GM18951 (cell line): Measurements from ENCODE around the gene CA5A.

Source experiments
- POLR2A ChIP-seq: IDR thresholded peaks from 4 replicates; pipeline ENCODE4 v1.6.1; 2011; ENCODE audit warnings: mild to moderate bottlenecking; ENCODE audit not compliant: insufficient read length, insufficient read depth; ENCODE audit errors: extremely low read depth
- in situ Hi-C: fragments of 300-500 bp; cut with MboI; formaldehyde crosslinking; loops from one replicate; pipeline ENCODE4 v1.12.0; 2022; ENCODE audit warnings: low sequenced_read_pairs, mixed read lengths, inconsistent platforms; ENCODE audit not compliant: unreplicated experiment

CA5A gene

DNA sequence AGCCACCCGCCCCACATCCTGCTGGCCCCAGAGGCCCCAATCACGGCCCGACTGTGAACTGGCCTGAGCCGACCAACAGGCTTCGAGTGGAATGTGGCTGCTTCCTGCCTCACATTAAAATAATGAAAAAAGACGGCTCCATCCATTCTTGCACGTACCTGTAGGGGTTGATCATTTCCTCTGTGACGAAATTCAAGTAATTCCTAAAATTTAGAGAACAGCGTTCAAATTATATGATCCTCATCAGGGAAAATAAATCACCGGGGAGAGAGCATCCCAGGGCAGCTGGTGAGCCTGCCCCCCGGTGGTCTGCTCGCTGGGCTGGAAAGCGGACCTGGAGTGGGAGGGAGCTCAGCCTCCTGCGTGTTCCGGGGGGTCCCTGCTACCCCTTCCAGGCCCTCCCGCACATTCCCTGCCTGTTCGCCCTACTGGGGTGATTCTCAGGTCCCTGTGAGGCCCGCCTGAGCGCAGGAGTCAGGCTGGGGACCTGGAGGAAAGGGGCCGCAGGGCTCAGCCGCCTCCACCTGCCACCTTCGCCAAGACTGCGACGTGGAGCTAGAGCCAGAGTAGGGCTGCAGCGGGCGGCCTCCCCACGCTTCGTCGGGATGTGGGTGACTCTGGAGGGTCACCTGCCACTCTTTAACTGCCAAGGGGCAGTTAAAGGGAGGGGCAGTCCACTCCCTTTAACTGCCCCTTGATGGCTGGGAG is 95.9 kb downstream of the CA5A start:
- in situ Hi-C loops: no loop called here

DNA sequence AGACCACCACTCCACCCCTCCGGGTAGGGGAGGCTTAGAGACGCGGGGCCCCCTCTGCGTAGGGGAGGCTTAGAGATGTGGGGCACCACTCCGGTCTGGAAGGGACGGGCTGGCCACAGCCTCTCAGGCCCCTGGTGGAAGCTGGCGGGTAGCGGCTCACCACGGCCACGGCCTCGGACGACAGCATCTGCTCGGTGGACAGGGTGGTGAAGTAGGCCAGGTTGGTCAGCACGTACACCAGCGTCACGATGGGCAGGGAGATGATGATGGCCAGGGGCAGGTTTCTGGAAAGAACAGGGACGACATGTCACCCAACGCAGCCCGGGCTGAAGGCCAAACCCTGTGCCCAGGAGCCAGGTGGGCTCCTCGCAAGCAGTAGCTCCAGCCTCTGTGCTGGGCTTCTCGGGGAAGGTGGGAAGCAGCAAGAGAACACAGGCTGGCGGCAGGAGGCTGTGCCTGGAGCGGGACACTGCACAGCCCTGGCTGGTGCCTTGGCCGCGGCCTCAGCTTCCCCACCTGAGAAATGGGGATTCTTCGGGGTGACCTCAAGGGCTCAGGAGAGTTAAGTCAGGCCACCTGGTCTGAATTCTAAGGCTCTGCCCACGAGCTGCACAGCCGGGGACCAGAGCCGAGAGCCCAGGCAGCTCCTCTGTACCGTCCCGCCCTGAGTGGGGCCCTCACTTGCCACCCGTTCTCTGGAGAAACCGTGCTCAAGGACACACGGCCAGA is 96.6 kb downstream of the CA5A start:
- in situ Hi-C loops: no loop called here
- no peak for TF ChIP-seq POLR2A

More for the DNA sequence above, 95.9 kb downstream of the CA5A start:
- no peak for TF ChIP-seq POLR2A

DNA sequence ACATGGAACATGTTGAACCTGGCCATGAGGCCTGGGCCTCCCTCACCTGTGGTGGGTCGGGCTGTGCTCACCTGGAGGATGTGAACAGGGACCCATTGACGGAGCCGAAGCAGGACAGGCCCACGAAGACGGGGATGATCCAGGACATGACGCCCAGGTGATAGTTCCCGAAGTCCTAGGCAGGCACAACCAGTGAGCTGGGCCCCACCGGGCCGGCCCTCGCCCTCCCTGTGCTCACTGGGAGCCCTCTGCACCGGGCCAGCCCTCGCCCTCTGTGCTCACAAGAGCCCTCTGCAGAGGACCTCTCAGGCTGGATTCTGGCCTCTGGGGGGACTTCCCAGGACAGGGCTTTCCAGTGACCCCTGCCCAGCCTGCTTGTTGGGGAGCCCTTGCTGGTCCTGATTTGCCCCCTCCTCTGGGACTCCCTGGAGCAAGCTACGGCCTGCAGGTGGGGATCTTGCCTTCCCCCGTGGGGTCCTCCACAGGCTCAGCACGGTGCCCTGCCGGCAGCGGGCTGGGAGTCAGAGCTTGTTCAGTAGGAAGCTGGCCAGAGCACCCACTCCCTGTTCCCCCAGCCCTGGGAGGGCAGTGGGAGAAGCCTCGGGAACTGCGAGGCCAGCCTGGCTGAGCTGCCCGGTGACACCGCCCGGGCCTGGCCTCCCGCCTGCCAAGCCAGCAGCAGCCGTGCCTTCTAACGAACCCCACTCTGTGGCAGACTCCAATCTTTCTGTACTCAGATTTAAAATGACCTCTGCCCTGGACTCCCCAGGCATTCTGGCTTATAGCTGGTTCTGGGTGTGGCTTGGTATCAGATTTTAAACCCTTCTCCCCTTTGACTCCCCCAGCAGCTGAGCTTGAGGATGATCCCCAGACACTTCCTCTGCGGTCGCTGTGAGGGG is 97.4 kb downstream of the CA5A start:
- in situ Hi-C loops: no loop called here
- no peak for TF ChIP-seq POLR2A
